Stimulated activated naive B cell treated with anti-CD40 and anti-IgM and Interleukin-4, amounts not matched to agents 10 μg/mL and 1 μg/mL and 100 μg/mL, for 72 hours (primary cell): ENCODE results near the gene METTL26.

ENCODE experiments used
- ATAC-seq, 2 donors: fragments of 150-1000 bp; cut with Tn5 transposase; replicated peaks; 2 replicates each; pipeline ENCODE4 v1.10.0; 2021; ENCODE audit warnings: moderate library complexity in 1 of 2
- DNase-seq: peaks from one replicate; pipeline ENCODE4 v3.0.0; 2021
- H3K27ac Mint-ChIP-seq: one replicate; pipeline ENCODE4 v1.8.0; 2022; ENCODE audit warnings: mild to moderate bottlenecking, mixed read lengths
- H3K27me3 Mint-ChIP-seq, 2 donors: one replicate each; pipeline ENCODE4 v1.8.0; 2022; ENCODE audit warnings: mixed read lengths in 2 of 2
- H3K36me3 Mint-ChIP-seq, 2 donors: one replicate each; pipeline ENCODE4 v1.8.0; 2022; ENCODE audit warnings: mixed read lengths in 2 of 2, mild to moderate bottlenecking in 1 of 2
- H3K4me1 Mint-ChIP-seq, 2 donors: one replicate each; pipeline ENCODE4 v1.8.0; 2022; ENCODE audit warnings: mixed read lengths in 2 of 2, mild to moderate bottlenecking in 1 of 2
- H3K4me3 Mint-ChIP-seq, 2 donors: one replicate each; pipeline ENCODE4 v1.8.0; 2022; ENCODE audit warnings: mild to moderate bottlenecking in 2 of 2, mixed read lengths in 2 of 2, moderate library complexity in 1 of 2
- H3K9me3 Mint-ChIP-seq, 2 donors: one replicate each; pipeline ENCODE4 v1.8.0; 2022; ENCODE audit warnings: mixed read lengths in 2 of 2, mild to moderate bottlenecking in 1 of 2

The METTL26 gene

GRCh38 chr16:658679-659571, 22.8 kb upstream of the METTL26 start:
- H3K27me3 Mint-ChIP-seq = no peaks in the 10 kb centered on the region
- ATAC-seq = no peak
- no peak for DNase-seq
- peaks cover 4 to 15% of the 10 kb centered on the region in 2 donors for H3K4me1 Mint-ChIP-seq
- peak overlapping the region; percentile 37 for H3K27ac Mint-ChIP-seq
- H3K4me3 Mint-ChIP-seq = no peak overlapping the region
- H3K9me3 Mint-ChIP-seq = no peaks in the 10 kb centered on the region
- H3K36me3 Mint-ChIP-seq = peaks cover 13 to 27% of the 10 kb centered on the region in 2 donors

GRCh38 chr16:657487-657886, 21.4 kb upstream of the METTL26 start:
- no peak for ATAC-seq
- Mint-ChIP-seq H3K27ac (no peak overlapping the region), H3K4me1 (peaks cover 4 to 15% of the 10 kb centered on the region in 2 donors), H3K27me3 (no peaks in the 10 kb centered on the region), H3K4me3 (no peak overlapping the region), H3K36me3 (peaks cover 13 to 23% of the 10 kb centered on the region in 2 donors), H3K9me3 (no peaks in the 10 kb centered on the region)
- DNase-seq = no peak

- ATAC-seq = no peak
- Mint-ChIP-seq H3K4me3 (no peak overlapping the region), H3K4me1 (peaks cover 6 to 8% of the 10 kb centered on the region in 2 donors), H3K27ac (no peak overlapping the region), H3K27me3 (no peaks in the 10 kb centered on the region), H3K36me3 (peaks cover 7 to 8% of the 10 kb centered on the region in 2 donors), H3K9me3 (no peaks in the 10 kb centered on the region)
- DNase-seq = no peak
Observed at GRCh38 chr16:654034-654433, 17.9 kb upstream of the METTL26 start.

GRCh38 chr16:652454-653305, 16.6 kb upstream of the METTL26 start:
- ATAC-seq = no peak

DNA sequence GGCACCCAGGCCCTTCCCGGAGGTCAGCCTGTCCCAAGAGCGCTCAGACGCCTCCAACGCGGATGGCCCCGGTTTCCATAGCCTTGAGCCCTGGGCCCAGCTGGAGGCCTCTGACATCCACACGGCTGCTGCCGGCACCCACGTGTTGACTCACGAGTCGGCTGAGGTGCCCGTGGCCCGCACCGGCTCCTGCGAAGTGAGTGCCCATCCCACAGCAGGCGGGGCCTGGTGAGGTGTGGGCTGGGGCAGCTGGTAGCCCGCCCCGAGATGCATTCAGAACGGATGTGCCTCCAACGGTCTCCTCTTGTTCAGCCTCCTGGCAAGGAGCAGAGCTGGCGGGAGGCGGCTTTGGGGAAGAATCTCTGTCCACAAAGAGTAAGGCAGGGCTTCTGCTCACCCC, 15.7 kb upstream of the METTL26 start:
- DNase-seq (no peak), ATAC-seq (no peak)
- Mint-ChIP-seq H3K27me3 (no peaks in the 10 kb centered on the region), H3K36me3 (peaks cover 0 to 4% of the 10 kb centered on the region in 2 donors), H3K27ac (no peak overlapping the region), H3K4me3 (no peak overlapping the region), H3K4me1 (peaks cover 12 to 24% of the 10 kb centered on the region in 2 donors), H3K9me3 (no peaks in the 10 kb centered on the region)

More at GRCh38 chr16:652454-653305, 16.6 kb upstream of the METTL26 start:
- peaks cover 9 to 18% of the 10 kb centered on the region in 2 donors for H3K4me1 Mint-ChIP-seq
- no peak overlapping the region for H3K27ac Mint-ChIP-seq
- H3K4me3 Mint-ChIP-seq = no peak overlapping the region
- no peak for DNase-seq
- H3K36me3 Mint-ChIP-seq = peaks cover 0 to 4% of the 10 kb centered on the region in 2 donors
- H3K9me3 Mint-ChIP-seq = no peaks in the 10 kb centered on the region
- no peaks in the 10 kb centered on the region for H3K27me3 Mint-ChIP-seq

DNA sequence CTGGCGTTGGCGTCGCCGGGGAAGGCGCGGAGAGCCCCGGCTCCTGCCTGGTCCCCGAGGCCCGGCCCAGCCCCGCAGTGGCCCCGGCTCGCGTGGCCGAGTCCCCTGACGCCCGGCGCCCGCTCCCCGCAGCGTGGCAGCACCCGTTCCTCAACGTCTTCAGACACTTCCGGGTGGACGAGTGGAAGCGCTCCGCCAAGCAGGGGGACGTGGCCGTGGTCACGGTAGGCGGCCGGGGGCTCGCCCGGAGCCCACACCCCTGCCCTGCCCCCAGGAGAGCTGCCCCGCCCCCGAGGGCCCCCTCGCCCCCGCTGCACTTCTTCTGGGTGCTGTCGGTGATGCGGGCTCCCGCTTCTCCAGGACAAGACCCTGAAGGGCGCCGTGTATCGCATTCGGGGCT, 13.5 kb upstream of the METTL26 start:
- peak overlapping the region; percentile 78 to 81 for H3K4me3 Mint-ChIP-seq
- H3K36me3 Mint-ChIP-seq = peaks cover 2 to 6% of the 10 kb centered on the region in 2 donors
- peaks cover 16 to 39% of the 10 kb centered on the region in 2 donors for H3K4me1 Mint-ChIP-seq
- DNase-seq (no peak), ATAC-seq (peak; percentile 15 to 28)
- H3K27me3 Mint-ChIP-seq = no peaks in the 10 kb centered on the region
- H3K9me3 Mint-ChIP-seq = no peaks in the 10 kb centered on the region
- peak overlapping the region; percentile 47 for H3K27ac Mint-ChIP-seq

- ATAC-seq (peak; percentile 92 to 95), DNase-seq (peak; percentile 90)
- Mint-ChIP-seq H3K4me1 (peaks cover 20 to 46% of the 10 kb centered on the region in 2 donors), H3K9me3 (no peaks in the 10 kb centered on the region), H3K27me3 (no peaks in the 10 kb centered on the region), H3K4me3 (peak within 1 kb of the TSS; percentile 86 to 91), H3K36me3 (peaks cover 8% of the 10 kb centered on the region in 2 donors), H3K27ac (peak within 1 kb of the TSS; percentile 93)
Observed at GRCh38 chr16:648781-649589, 12.9 kb upstream of the METTL26 start, which contains the start of gene WDR90. Gene WDR90, plus strand, starts transcription at chr16:649365. Its CDS starts 52 bp downstream, at chr16:649417.

- ATAC-seq (peak; percentile 0 to 25), DNase-seq (no peak)
- H3K36me3 Mint-ChIP-seq = peaks cover 10 to 11% of the 10 kb centered on the region in 2 donors
- peak overlapping the region; percentile 86 to 91 for H3K4me3 Mint-ChIP-seq
- H3K4me1 Mint-ChIP-seq = peaks cover 22 to 53% of the 10 kb centered on the region in 2 donors
- H3K27ac Mint-ChIP-seq = peak overlapping the region; percentile 93
- H3K9me3 Mint-ChIP-seq = no peaks in the 10 kb centered on the region
- H3K27me3 Mint-ChIP-seq = no peaks in the 10 kb centered on the region
Observed at GRCh38 chr16:648071-648780, 12.1 kb upstream of the METTL26 start.

DNA sequence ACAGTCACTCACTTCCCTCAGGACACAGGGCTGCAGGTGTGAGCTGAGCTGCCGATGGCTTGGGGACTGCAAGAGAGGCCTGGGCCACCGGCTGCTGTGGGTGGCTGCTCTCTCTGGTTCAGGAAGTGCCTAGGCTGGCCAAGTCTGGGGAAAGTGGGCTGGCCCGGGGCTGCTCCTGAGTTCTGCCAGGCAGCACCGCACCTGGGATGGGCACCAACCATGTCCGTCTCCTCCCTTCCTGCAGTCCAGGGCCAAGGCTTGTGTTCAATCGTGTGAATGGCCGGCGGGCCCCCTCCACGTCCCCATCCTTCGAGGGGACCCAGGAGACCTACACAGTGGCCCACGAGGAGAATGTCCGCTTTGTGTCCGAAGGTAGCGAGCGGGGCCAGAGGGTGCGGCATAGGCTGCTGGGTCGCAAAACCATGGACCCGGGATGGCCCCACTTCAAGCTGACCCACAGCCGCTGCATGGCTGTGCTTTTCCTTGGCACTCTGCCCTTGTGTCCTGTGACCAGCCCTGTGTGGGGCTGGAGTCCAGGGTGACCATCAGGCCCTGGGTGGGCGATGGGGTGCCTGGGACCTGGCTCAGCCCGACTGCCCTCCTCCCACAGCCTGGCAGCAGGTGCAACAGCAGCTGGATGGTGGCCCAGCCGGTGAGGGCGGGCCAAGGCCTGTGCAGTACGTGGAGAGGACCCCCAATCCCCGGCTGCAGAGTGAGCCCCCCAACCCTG, 11.2 kb upstream of the METTL26 start:
- Mint-ChIP-seq H3K27ac (peak overlapping the region; percentile 51), H3K36me3 (peaks cover 9 to 10% of the 10 kb centered on the region in 2 donors), H3K9me3 (no peaks in the 10 kb centered on the region), H3K4me3 (peak overlapping the region; percentile 36 to 37), H3K27me3 (no peaks in the 10 kb centered on the region), H3K4me1 (peaks cover 26 to 62% of the 10 kb centered on the region in 2 donors)
- DNase-seq = no peak
- ATAC-seq = no peak

DNA sequence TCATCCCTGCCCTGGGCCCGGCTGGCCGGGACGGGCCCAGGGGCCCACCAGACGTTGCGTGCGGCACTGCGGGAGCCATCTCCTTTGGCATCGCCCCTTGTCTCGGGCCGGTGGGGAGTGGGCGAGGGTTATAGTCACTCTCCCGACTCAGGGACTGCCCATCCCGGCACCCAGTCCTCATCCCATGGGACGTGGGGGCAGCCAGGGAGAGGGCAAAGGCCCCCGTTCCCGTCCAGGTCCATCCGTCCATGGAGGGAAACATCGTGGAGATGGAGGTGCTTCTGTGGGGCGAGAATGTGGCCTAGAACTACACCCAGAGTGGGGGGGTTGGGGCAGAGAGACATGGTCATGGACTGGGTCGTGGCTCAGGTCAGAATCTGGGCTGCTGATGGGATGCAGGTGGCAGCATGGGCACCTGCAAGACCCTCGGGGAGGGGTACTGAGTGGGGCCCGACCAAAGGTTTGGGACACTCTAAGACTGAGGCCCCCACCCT, 10.6 kb upstream of the METTL26 start:
- H3K27ac Mint-ChIP-seq = peak overlapping the region; percentile 51
- no peak for DNase-seq
- H3K9me3 Mint-ChIP-seq = no peaks in the 10 kb centered on the region
- peaks cover 26 to 62% of the 10 kb centered on the region in 2 donors for H3K4me1 Mint-ChIP-seq
- no peak for ATAC-seq
- peaks cover 9 to 10% of the 10 kb centered on the region in 2 donors for H3K36me3 Mint-ChIP-seq
- H3K4me3 Mint-ChIP-seq = peak overlapping the region; percentile 36 to 37
- no peaks in the 10 kb centered on the region for H3K27me3 Mint-ChIP-seq

DNA sequence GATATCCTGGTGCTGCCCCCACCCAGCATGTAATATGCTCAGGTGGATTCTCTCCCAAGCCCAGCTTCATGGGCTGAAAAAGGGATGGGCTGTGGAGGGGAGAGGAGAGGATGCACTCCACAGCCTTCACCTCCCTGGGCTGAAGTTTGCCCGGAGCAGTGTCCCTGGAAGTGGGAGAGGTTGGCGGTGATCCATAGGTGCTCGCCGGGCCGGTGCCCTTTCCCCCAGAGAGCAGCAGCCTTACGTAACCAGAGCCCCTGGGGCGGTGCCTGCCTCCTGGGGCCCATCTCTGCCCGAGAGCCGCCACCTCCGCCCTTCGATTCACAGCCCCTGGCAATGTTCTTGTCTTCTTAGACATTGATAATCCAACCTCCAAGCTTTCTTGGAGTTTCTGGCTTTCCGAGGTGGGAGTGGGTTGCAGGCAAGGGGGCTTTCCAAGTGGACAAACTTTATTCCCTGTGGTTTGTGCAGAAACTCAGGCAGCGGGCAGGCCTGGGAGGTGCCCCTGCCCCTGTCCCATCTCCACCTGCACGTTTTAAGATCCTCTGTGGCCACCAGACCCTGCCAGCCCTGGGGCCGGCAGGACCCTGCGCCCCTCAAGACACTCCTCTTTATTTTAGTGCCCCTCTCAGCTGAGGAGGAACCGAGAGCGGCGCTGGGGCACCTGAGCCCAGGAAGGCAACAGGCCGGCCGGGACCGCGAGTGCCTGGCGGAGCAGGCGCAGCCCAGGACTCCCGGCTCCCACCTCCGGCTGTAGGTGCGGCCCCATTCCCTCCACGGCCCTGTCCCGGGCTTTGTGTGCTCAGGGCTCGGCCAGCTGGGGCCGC, 10.0 kb upstream of the METTL26 start:
- H3K4me1 Mint-ChIP-seq = peaks cover 26 to 62% of the 10 kb centered on the region in 2 donors
- H3K36me3 Mint-ChIP-seq = peaks cover 7 to 10% of the 10 kb centered on the region in 2 donors
- H3K4me3 Mint-ChIP-seq = peak overlapping the region in 1 of 2 donors; percentile 28
- no peaks in the 10 kb centered on the region for H3K27me3 Mint-ChIP-seq
- H3K9me3 Mint-ChIP-seq = no peaks in the 10 kb centered on the region
- peak overlapping the region; percentile 31 for H3K27ac Mint-ChIP-seq
- DNase-seq (no peak), ATAC-seq (no peak)

- ATAC-seq = no peak
- peak overlapping the region; percentile 56 for H3K27ac Mint-ChIP-seq
- peak overlapping the region in 1 of 2 donors; percentile 84 for H3K4me3 Mint-ChIP-seq
- no peaks in the 10 kb centered on the region for H3K27me3 Mint-ChIP-seq
- H3K36me3 Mint-ChIP-seq = peaks cover 7 to 10% of the 10 kb centered on the region in 2 donors
- peaks cover 22 to 60% of the 10 kb centered on the region in 2 donors for H3K4me1 Mint-ChIP-seq
- no peaks in the 10 kb centered on the region for H3K9me3 Mint-ChIP-seq
- no peak for DNase-seq
Observed at GRCh38 chr16:644556-644955, 8.5 kb upstream of the METTL26 start.
